Tibial nerve (tissue), 4 donors: Measurements from ENCODE around the gene SDCCAG8. TPM values are rescaled to one million over a fixed set of nuclear protein-coding genes. Genes with fewer than 3 reads are reported as not detected.

ENCODE experiments used
- DNase-seq, 2 donors: peaks; one replicate each; pipeline ENCODE4 v3.0.0-alpha.2; 2019; ENCODE audit warnings: low spot score in 2 of 2
- H3K27ac ChIP-seq, 4 donors: fragments of 200-600 bp; sonication (generic) in 3 of 4; one replicate each; pipeline ENCODE4 v1.5.1; 2017 to 2019; ENCODE audit warnings: mild to moderate bottlenecking in 1 of 4
- H3K27me3 ChIP-seq, 2 donors: fragments of 200-600 bp; sonication (generic) in 1 of 2; one replicate each; pipeline versions ENCODE4 v1.5.1 to v1.6.0; 2017 to 2019
- H3K36me3 ChIP-seq, 3 donors: fragments of 200-600 bp; sonication (generic); one replicate each; pipeline ENCODE4 v1.5.1; 2018 to 2019
- H3K4me1 ChIP-seq, 4 donors: fragments of 200-600 bp; sonication (generic) in 3 of 4; one replicate each; pipeline ENCODE4 v1.5.1; 2017 to 2019
- H3K4me3 ChIP-seq, 4 donors: fragments of 200-600 bp; sonication (generic) in 3 of 4; one replicate each; pipeline ENCODE4 v1.5.1; 2017 to 2019; ENCODE audit warnings: mild to moderate bottlenecking in 1 of 4, moderate library complexity in 1 of 4
- H3K9me3 ChIP-seq, 4 donors: fragments of 200-600 bp; sonication (generic) in 3 of 4; one replicate each; pipeline ENCODE4 v1.5.1; 2017 to 2019
- CTCF ChIP-seq, 5 experiments: fragments of 200-600 bp in 3 of 5; fragments of 450-650 bp in 2 of 5; sonication (generic) in 3 of 5; IDR thresholded peaks; one replicate each; pipeline ENCODE4 v1.5.1; 2016 to 2019; ENCODE audit warnings: antibody characterized with exemption in 5 of 5, mild to moderate bottlenecking in 3 of 5, moderate library complexity in 2 of 5
- EP300 ChIP-seq, 2 donors: sonication (generic); formaldehyde crosslinking; IDR thresholded peaks; one replicate each; pipeline ENCODE4 v1.6.1; 2017; ENCODE audit warnings: antibody characterized with exemption in 2 of 2, mild to moderate bottlenecking in 1 of 2
- POLR2A ChIP-seq, 2 donors: fragments of 450-650 bp; IDR thresholded peaks; one replicate each; pipeline ENCODE4 v1.6.1; 2017; ENCODE audit warnings: antibody characterized with exemption in 2 of 2, mild to moderate bottlenecking in 2 of 2, moderate library complexity in 2 of 2
- WGBS, 2 donors: methylation state at CpG; one replicate each; pipeline ENCODE4 v1.1.5; 2018; 5-methylcytosine and 5-hydroxymethylcytosine counted together
- total RNA-seq, 4 donors: library from RNA; depleted of rRNA; stranded (reverse); fragments of >200 nt; gene quantifications; one replicate each; pipeline ENCODE4 v1.1.0, GENCODE V29; 2016

The SDCCAG8 gene
- total RNA-seq, 4 donors from 2014 or later: 39.0 to 86.5 (median 56.0) TPM

GRCh38 chr1:243505986-243506689 is 250.3 kb downstream of the SDCCAG8 start:
- WGBS, 2 donors: 52% methylated on average over 10 of the region's 10 CpGs
- Histone ChIP-seq H3K9me3 (no peaks in the 10 kb centered on the region), H3K27ac (no peak overlapping the region), H3K27me3 (no peaks in the 10 kb centered on the region), H3K4me1 (peaks cover 0 to 3% (median 0%) of the 10 kb centered on the region in 4 donors), H3K4me3 (no peak overlapping the region), H3K36me3 (peaks cover 0 to 74% (median 0%) of the 10 kb centered on the region in 3 donors)
- TF ChIP-seq POLR2A (IDR thresholded peaks at IDR 0.05) (no peak), CTCF (IDR thresholded peaks at IDR 0.05) (no peak), EP300 (IDR thresholded peaks at IDR 0.05) (no peak)
- DNase-seq: no peak

- H3K4me3 ChIP-seq: no peak overlapping the region
- H3K4me1 ChIP-seq: no peaks in the 10 kb centered on the region
- no peak overlapping the region for H3K27ac ChIP-seq
- no peaks in the 10 kb centered on the region for H3K27me3 ChIP-seq
- no peak for DNase-seq
- H3K36me3 ChIP-seq: peaks cover 0 to 83% (median 0%) of the 10 kb centered on the region in 3 donors
- 78 to 84% methylated on average over 5 of the region's 5 CpGs for WGBS, 2 donors
- H3K9me3 ChIP-seq: no peaks in the 10 kb centered on the region
- TF ChIP-seq CTCF (IDR thresholded peaks at IDR 0.05): no peak
- no peak for TF ChIP-seq EP300 (IDR thresholded peaks at IDR 0.05)
- TF ChIP-seq POLR2A (IDR thresholded peaks at IDR 0.05): no peak
Observed at GRCh38 chr1:243507001-243507671, 251.3 kb downstream of the SDCCAG8 start.

- Histone ChIP-seq H3K4me3 (no peak overlapping the region), H3K27me3 (no peaks in the 10 kb centered on the region), H3K4me1 (no peaks in the 10 kb centered on the region), H3K27ac (no peak overlapping the region), H3K36me3 (peaks cover 0 to 80% (median 0%) of the 10 kb centered on the region in 3 donors), H3K9me3 (no peaks in the 10 kb centered on the region)
- no peak for TF ChIP-seq EP300 (IDR thresholded peaks at IDR 0.05)
- TF ChIP-seq POLR2A (IDR thresholded peaks at IDR 0.05): no peak
- TF ChIP-seq CTCF (IDR thresholded peaks at IDR 0.05): no peak
- no peak for DNase-seq
- WGBS, 2 donors: 73 to 84% methylated on average over 8 of the region's 8 CpGs
Observed at GRCh38 chr1:243507672-243508302, 251.9 kb downstream of the SDCCAG8 start.

GRCh38 chr1:243508303-243508713 is 252.5 kb downstream of the SDCCAG8 start:
- no peak for TF ChIP-seq POLR2A (IDR thresholded peaks at IDR 0.05)
- TF ChIP-seq CTCF (IDR thresholded peaks at IDR 0.05): no peak
- TF ChIP-seq EP300 (IDR thresholded peaks at IDR 0.05): no peak
- no peak overlapping the region for H3K4me3 ChIP-seq
- H3K27me3 ChIP-seq: no peaks in the 10 kb centered on the region
- H3K36me3 ChIP-seq: peaks cover 0 to 78% (median 0%) of the 10 kb centered on the region in 3 donors
- no peaks in the 10 kb centered on the region for H3K9me3 ChIP-seq
- WGBS, 2 donors: 82 to 83% methylated on average over 9 of the region's 9 CpGs
- DNase-seq: no peak
- H3K4me1 ChIP-seq: no peaks in the 10 kb centered on the region
- H3K27ac ChIP-seq: no peak overlapping the region

GRCh38 chr1:243508943-243509342 is 253.1 kb downstream of the SDCCAG8 start:
- peaks cover 0 to 74% (median 0%) of the 10 kb centered on the region in 3 donors for H3K36me3 ChIP-seq
- H3K27me3 ChIP-seq: no peaks in the 10 kb centered on the region
- H3K9me3 ChIP-seq: no peaks in the 10 kb centered on the region
- H3K4me1 ChIP-seq: no peaks in the 10 kb centered on the region
- WGBS, 2 donors: 90 to 100% methylated on average over 1 of the region's 1 CpG
- no peak overlapping the region for H3K4me3 ChIP-seq
- DNase-seq: no peak
- no peak for TF ChIP-seq EP300 (IDR thresholded peaks at IDR 0.05)
- TF ChIP-seq POLR2A (IDR thresholded peaks at IDR 0.05): no peak
- no peak for TF ChIP-seq CTCF (IDR thresholded peaks at IDR 0.05)
- H3K27ac ChIP-seq: no peak overlapping the region
